ENCODE data around the gene CRLF2. TPM values are rescaled to one million over a fixed set of nuclear protein-coding genes. Genes with fewer than 3 reads are reported as not detected.

The CRLF2 gene
- total RNA-seq, 1 experiment from 2014 or later: 0.34 TPM

DNA sequence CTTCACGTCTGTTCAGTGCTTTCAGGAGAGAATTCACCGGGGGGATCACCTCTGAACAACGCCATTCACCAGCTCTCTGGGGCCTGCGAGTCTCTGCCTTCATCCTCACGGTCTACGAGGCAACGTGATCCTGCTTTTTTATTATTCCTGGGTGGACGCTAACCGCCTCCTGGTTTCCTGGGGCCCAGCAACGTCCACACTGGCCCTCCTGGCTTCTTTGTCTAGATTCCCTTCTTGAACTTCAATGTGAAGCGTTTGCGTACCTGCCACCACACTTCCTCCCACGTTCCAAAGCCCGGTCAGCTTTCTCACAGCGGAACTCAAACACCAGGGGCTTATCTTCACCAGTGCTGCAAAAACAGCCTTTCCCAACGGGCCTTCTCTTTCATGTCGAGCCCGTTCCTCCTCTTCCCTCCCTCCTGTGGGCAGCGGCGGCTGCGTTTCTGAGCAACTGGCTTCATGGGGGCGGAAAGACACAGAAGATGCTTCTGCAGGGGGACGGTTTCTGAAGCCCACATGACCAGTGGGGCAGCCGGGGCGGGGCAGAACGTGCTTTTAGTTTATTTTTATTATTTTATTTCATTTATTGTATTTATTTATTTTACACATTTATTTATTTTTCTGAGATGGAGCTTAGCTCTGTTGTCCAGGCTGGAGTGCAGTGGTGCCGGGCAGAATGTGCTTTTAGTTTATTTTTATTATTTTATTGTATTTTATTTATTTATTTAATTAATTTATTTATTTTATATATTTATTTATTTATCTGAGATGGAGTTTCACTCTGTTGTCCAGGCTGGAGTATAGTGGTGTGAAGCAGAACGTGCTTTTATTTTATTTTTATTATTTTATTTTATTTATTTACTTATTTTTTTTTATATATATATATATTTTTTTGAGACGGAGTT is 64.6 kb downstream of the CRLF2 start:
- ChIA-PET CTCF (no interaction called here), RAD21 (ENCODE audit: low non-redundant PET in 1 of 2, low total read pairs in 2 of 2, uncharacterized antibody in 2 of 2, unreplicated experiment in 2 of 2) (no interaction called here), POLR2A (no interaction called here)
- no peaks in the 10 kb centered on the region for H3K36me3 ChIP-seq (ENCODE audit: control insufficient read depth in 1 of 2, insufficient read depth in 2 of 2, low read length in 2 of 2)
- no TSS peak for BruUV-seq (replicated peaks)
- no peak overlapping the region for H3K9ac ChIP-seq (ENCODE audit: low read length)
- no peak overlapping the region for H3K4me2 ChIP-seq (ENCODE audit: low read length)
- no peak for ATAC-seq
- H3K9me2 ChIP-seq (ENCODE audit: insufficient read depth): no peaks in the 10 kb centered on the region
- H3K9me3 ChIP-seq (ENCODE audit: control insufficient read depth in 1 of 2, insufficient read depth in 1 of 2, low read depth in 1 of 2, low read length in 2 of 2): no peaks in the 10 kb centered on the region
- no peak for DNase-seq (ENCODE audit: low read depth, low spot score)
- no peaks in the 10 kb centered on the region for H4K20me1 ChIP-seq (ENCODE audit: insufficient read depth)
- TF ChIP-seq POLR2A (IDR thresholded peaks at IDR 0.05; ENCODE audit: borderline replicate concordance, extremely low read depth, insufficient read depth, insufficient read length) (no peak), EZH2 (IDR thresholded peaks at IDR 0.05) (no peak)
- H2AFZ ChIP-seq (ENCODE audit: low read depth, low read length, poor library complexity, severe bottlenecking): no peak overlapping the region
- no peak overlapping the region for H3K27ac ChIP-seq (ENCODE audit: low read depth, low read length)
- H3K79me2 ChIP-seq (ENCODE audit: insufficient read depth, low read length): no peaks in the 10 kb centered on the region
- H3K27me3 ChIP-seq (ENCODE audit: insufficient read depth, low read length): peaks cover 5% of the 10 kb centered on the region; the same call in 1 of the 2 replicates
- no peak overlapping the region for H3K4me3 ChIP-seq (replicated peaks in 1 of 2; ENCODE audit: low read depth in 1 of 2, low read length in 2 of 2)
- no peaks in the 10 kb centered on the region for H3K4me1 ChIP-seq (ENCODE audit: control insufficient read depth in 1 of 2, insufficient read depth in 2 of 2, low read length in 2 of 2)
- intact Hi-C loops (cut with micrococcal nuclease): no loop called here

- H3K9ac ChIP-seq (ENCODE audit: low read length): no peak overlapping the region
- TF ChIP-seq CEBPB (IDR thresholded peaks at IDR 0.05; ENCODE audit: low read depth): no peak
- TF ChIP-seq REST (IDR thresholded peaks at IDR 0.05; ENCODE audit: low read depth): no peak
- TF ChIP-seq FOSL1 (IDR thresholded peaks at IDR 0.05; ENCODE audit: low read depth): no peak
- TF ChIP-seq ELF1 (IDR thresholded peaks at IDR 0.05; ENCODE audit: borderline replicate concordance, low read depth): no peak
- TF ChIP-seq, protein P1, sequence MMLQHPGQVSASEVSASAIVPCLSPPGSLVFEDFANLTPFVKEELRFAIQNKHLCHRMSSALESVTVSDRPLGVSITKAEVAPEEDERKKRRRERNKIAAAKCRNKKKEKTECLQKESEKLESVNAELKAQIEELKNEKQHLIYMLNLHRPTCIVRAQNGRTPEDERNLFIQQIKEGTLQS (IDR thresholded peaks at IDR 0.05): no peak
- no peak for TF ChIP-seq EGR1 (IDR thresholded peaks at IDR 0.05; ENCODE audit: low read depth)
- no peak for TF ChIP-seq JUND (IDR thresholded peaks at IDR 0.05)
- TF ChIP-seq, protein P2, sequence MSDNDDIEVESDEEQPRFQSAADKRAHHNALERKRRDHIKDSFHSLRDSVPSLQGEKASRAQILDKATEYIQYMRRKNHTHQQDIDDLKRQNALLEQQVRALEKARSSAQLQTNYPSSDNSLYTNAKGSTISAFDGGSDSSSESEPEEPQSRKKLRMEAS (IDR thresholded peaks at IDR 0.05): no peak
- TF ChIP-seq POLR2A (IDR thresholded peaks at IDR 0.05; ENCODE audit: borderline replicate concordance, extremely low read depth, insufficient read depth, insufficient read length): no peak
- H2AFZ ChIP-seq (ENCODE audit: low read depth, low read length, poor library complexity, severe bottlenecking): no peak overlapping the region
- BruUV-seq (replicated peaks): no TSS peak
- H3K4me1 ChIP-seq (ENCODE audit: control insufficient read depth in 1 of 2, insufficient read depth in 2 of 2, low read length in 2 of 2): no peaks in the 10 kb centered on the region
- H3K79me2 ChIP-seq (ENCODE audit: insufficient read depth, low read length): no peaks in the 10 kb centered on the region
- H3K27me3 ChIP-seq (ENCODE audit: insufficient read depth, low read length): no peaks in the 10 kb centered on the region
- ChIA-PET RAD21 (ENCODE audit: low non-redundant PET in 1 of 2, low total read pairs in 2 of 2, uncharacterized antibody in 2 of 2, unreplicated experiment in 2 of 2) (no interaction called here), CTCF (no interaction called here), POLR2A (no interaction called here)
- no peaks in the 10 kb centered on the region for H3K36me3 ChIP-seq (ENCODE audit: control insufficient read depth in 1 of 2, insufficient read depth in 2 of 2, low read length in 2 of 2)
- no peaks in the 10 kb centered on the region for H3K9me2 ChIP-seq (ENCODE audit: insufficient read depth)
- no peak overlapping the region for H3K27ac ChIP-seq (ENCODE audit: low read depth, low read length)
- intact Hi-C loops (cut with micrococcal nuclease): no loop called here
- H3K4me3 ChIP-seq (replicated peaks in 1 of 2; ENCODE audit: low read depth in 1 of 2, low read length in 2 of 2): no peak overlapping the region
- DNase-seq (ENCODE audit: low read depth, low spot score): no peak
- no peaks in the 10 kb centered on the region for H4K20me1 ChIP-seq (ENCODE audit: insufficient read depth)
- no peak overlapping the region for H3K4me2 ChIP-seq (ENCODE audit: low read length)
- no peaks in the 10 kb centered on the region for H3K9me3 ChIP-seq (ENCODE audit: control insufficient read depth in 1 of 2, insufficient read depth in 1 of 2, low read depth in 1 of 2, low read length in 2 of 2)
- ATAC-seq: no peak
Observed at GRCh38 chrX:1144293-1144692, 68.2 kb downstream of the CRLF2 start.
